Skeletal muscle tissue (tissue), 5 donors: Measurements from ENCODE around the gene PLCH1. TPM values are rescaled to one million over a fixed set of nuclear protein-coding genes. Genes with fewer than 3 reads are reported as not detected.

Experiments
- H3K27ac ChIP-seq: one replicate; pipeline ENCODE4 v1.7.0; 2013; ENCODE audit warnings: mild to moderate bottlenecking, low read depth, low read length, inconsistent platforms
- H3K27me3 ChIP-seq, 3 donors: one replicate each; pipeline ENCODE4 v1.7.0; 2013; ENCODE audit warnings: low read length in 3 of 3; ENCODE audit not compliant: control insufficient read depth in 3 of 3, insufficient read depth in 3 of 3
- H3K36me3 ChIP-seq, 3 donors: one replicate each; pipeline ENCODE4 v1.7.0; 2013; ENCODE audit warnings: low read length in 3 of 3; ENCODE audit not compliant: control insufficient read depth in 3 of 3, insufficient read depth in 3 of 3
- H3K4me1 ChIP-seq, 3 donors: one replicate each; pipeline ENCODE4 v1.7.0; 2013; ENCODE audit warnings: low read length in 3 of 3, mild to moderate bottlenecking in 3 of 3; ENCODE audit not compliant: control insufficient read depth in 3 of 3, insufficient read depth in 3 of 3
- H3K4me3 ChIP-seq, 3 donors: one replicate each; pipeline ENCODE4 v1.7.0; 2013; ENCODE audit warnings: low read length in 3 of 3
- H3K9ac ChIP-seq, 3 donors: one replicate each; pipeline ENCODE4 v1.7.0; 2013; ENCODE audit warnings: low read length in 3 of 3, mild to moderate bottlenecking in 3 of 3, moderate library complexity in 2 of 3, low read depth in 1 of 3
- H3K9me3 ChIP-seq, 3 donors: one replicate each; pipeline ENCODE4 v1.7.0; 2013; ENCODE audit warnings: low read length in 3 of 3; ENCODE audit not compliant: control insufficient read depth in 3 of 3
- small RNA-seq: library from RNA; depleted of rRNA; stranded (forward); fragments of <200 nt; gene quantifications from one replicate; pipeline ENCODE3, GENCODE V24; 2014
- total RNA-seq: library from RNA; depleted of rRNA; stranded (reverse); fragments of >200 nt; gene quantifications from one replicate; pipeline ENCODE4 v1.2.3, GENCODE V29; 2014
- donor health status: Osteomylitis.

PLCH1 gene
- total RNA-seq, 1 donor from 2014 or later, result 0.52 TPM

- Histone ChIP-seq H3K9me3 (no peaks in the 10 kb centered on the region), H3K36me3 (no peaks in the 10 kb centered on the region), H3K4me1 (peaks cover 0 to 6% (median 2%) of the 10 kb centered on the region in 3 donors), H3K27me3 (no peaks in the 10 kb centered on the region), H3K27ac (no peak overlapping the region), H3K9ac (no peak overlapping the region), H3K4me3 (no peak overlapping the region)
These were observed 418.6 kb downstream of the PLCH1 start for GRCh38 chr3:155326244-155326643.

Small RNA genes within 50 kb of the gene (small RNA-seq; reads per million reads assigned to genes)
- not detected for gene AC108729.3
- gene RN7SL715P, result not detected

Other genes starting within 250 kb of the PLCH1 start
- 2.6 TPM for gene C3orf33, start 61.2 kb upstream of the PLCH1 start, total RNA-seq
- 19.8 TPM for gene SLC33A1, start 109.4 kb upstream of the PLCH1 start, total RNA-seq
- gene GMPS, start 125.6 kb upstream of the PLCH1 start, total RNA-seq, result 16.2 TPM